Endothelial cell of umbilical vein (primary cell): ENCODE data around the gene C15orf40. TPM values are rescaled to one million over a fixed set of nuclear protein-coding genes. Genes with fewer than 3 reads are reported as not detected.

Source experiments
- BruUV-seq: library from RNA; stranded (reverse); fragments of 400-500 nt; replicated peaks from 2 replicates; lab custom pipeline; 2021; lab: Mats Ljungman, UMichigan
- CTCF ChIA-PET: fragments of 300-600, 350-600 bp; sonication (Branson Sonifier 250); formaldehyde crosslinking; loops from one replicate; lab custom pipeline; 2021; ENCODE audit warnings: antibody characterized with exemption, inconsistent platforms; lab: Charles Lee
- POLR2A ChIA-PET: fragments of 300-600, 350-600 bp; sonication (Branson Sonifier 250); formaldehyde crosslinking; loops from one replicate; lab custom pipeline; 2021; ENCODE audit warnings: antibody characterized with exemption, inconsistent platforms; lab: Charles Lee
- DNase-seq: peaks from one replicate; pipeline ENCODE4 v3.0.0-alpha.2; 2011; ENCODE audit warnings: low read depth, low spot score
- FAIRE-seq: peaks from 2 replicates; lab custom pipeline; 2011; peaks lifted over from hg19 to GRCh38; lab: Jason Lieb, UNC
- H2AFZ ChIP-seq: 2 replicates; pipeline ENCODE4 v1.6.0; 2012; ENCODE audit warnings: low read depth, low read length, control low read depth, inconsistent platforms
- H3K27ac ChIP-seq: 2 replicates; pipeline ENCODE4 v1.5.1; 2011; ENCODE audit warnings: low read depth, mild to moderate bottlenecking, control low read depth, low read length, moderate library complexity; ENCODE audit not compliant: insufficient read depth
- H3K27me3 ChIP-seq, 2 experiments: 2 replicates each; pipeline versions ENCODE4 v1.6.0 to v1.6.1; 2011; ENCODE audit warnings: low read length in 2 of 2, mixed read lengths in 1 of 2; ENCODE audit not compliant: control insufficient read depth in 2 of 2, insufficient read depth in 2 of 2
- H3K36me3 ChIP-seq, 2 experiments: 2 replicates in 1 of 2; 3 replicates in 1 of 2; pipeline ENCODE4 v1.5.1; 2011; ENCODE audit warnings: low read length in 2 of 2, mild to moderate bottlenecking in 1 of 2, moderate library complexity in 1 of 2; ENCODE audit not compliant: control insufficient read depth in 2 of 2, insufficient read depth in 2 of 2; ENCODE audit errors: extremely low read depth in 1 of 2
- H3K4me1 ChIP-seq: 3 replicates; pipeline ENCODE4 v1.5.1; 2011; ENCODE audit warnings: mild to moderate bottlenecking, low read length; ENCODE audit not compliant: control insufficient read depth, insufficient read depth; ENCODE audit errors: extremely low read depth
- H3K4me2 ChIP-seq: 2 replicates; pipeline ENCODE4 v1.6.1; 2011; ENCODE audit warnings: low read length, control low read depth, mixed read lengths; ENCODE audit not compliant: insufficient read depth
- H3K4me3 ChIP-seq, 3 experiments: fragments of 200-600 bp in 1 of 3; sonication (generic), shearing (Covaris generic) in 1 of 3; replicated peaks in 1 of 3; 2 replicates each; pipeline ENCODE4 v1.5.1; 2011 to 2016; ENCODE audit warnings: control low read depth in 3 of 3, low read length in 3 of 3, mild to moderate bottlenecking in 2 of 3, inconsistent platforms in 1 of 3, low read depth in 1 of 3, moderate library complexity in 1 of 3; ENCODE audit not compliant: insufficient read depth in 1 of 3
- H3K79me2 ChIP-seq: 2 replicates; pipeline ENCODE4 v1.6.0; 2012; ENCODE audit warnings: low read length, inconsistent platforms; ENCODE audit not compliant: control insufficient read depth, insufficient read depth
- H3K9ac ChIP-seq: replicated peaks from 2 replicates; pipeline ENCODE3; 2011; ENCODE audit warnings: low read length, control low read depth; ENCODE audit not compliant: insufficient read depth; ENCODE audit errors: extremely low read depth
- H3K9me1 ChIP-seq: replicated peaks from 3 replicates; pipeline ENCODE4 v1.6.0; 2011; ENCODE audit warnings: mild to moderate bottlenecking, low read length; ENCODE audit not compliant: control insufficient read depth, insufficient read depth; ENCODE audit errors: extremely low read depth
- H3K9me3 ChIP-seq: replicated peaks from 2 replicates; pipeline ENCODE4 v1.5.1; 2012; ENCODE audit warnings: low read length, inconsistent platforms; ENCODE audit not compliant: control insufficient read depth, insufficient read depth
- H4K20me1 ChIP-seq: replicated peaks from 2 replicates; pipeline ENCODE3; 2011; ENCODE audit warnings: mild to moderate bottlenecking, low read length; ENCODE audit not compliant: control insufficient read depth, insufficient read depth; ENCODE audit errors: extremely low read depth
- CTCF ChIP-seq, 2 donors: IDR thresholded peaks; 1 replicate in 1 of 2; 2 replicates in 1 of 2; pipeline ENCODE4 v1.5.1; 2011; ENCODE audit warnings: low read length in 2 of 2, mild to moderate bottlenecking in 2 of 2, moderate library complexity in 2 of 2, control low read depth in 1 of 2, inconsistent platforms in 1 of 2, low read depth in 1 of 2; ENCODE audit not compliant: insufficient read depth in 1 of 2; ENCODE audit errors: extremely low read depth in 1 of 2
- FOS ChIP-seq: IDR thresholded peaks from 2 replicates; pipeline ENCODE4 v1.6.1; 2011; ENCODE audit warnings: mild to moderate bottlenecking, low read length, moderate library complexity, borderline replicate concordance; ENCODE audit not compliant: insufficient read depth
- GATA2 ChIP-seq: IDR thresholded peaks from 2 replicates; pipeline ENCODE4 v1.7.0; 2011; ENCODE audit warnings: low read depth, mild to moderate bottlenecking, moderate library complexity, mixed read lengths, low read length; ENCODE audit not compliant: insufficient read length, insufficient read depth
- JUN ChIP-seq: IDR thresholded peaks from 2 replicates; pipeline ENCODE4 v1.6.1; 2011; ENCODE audit warnings: borderline replicate concordance, low read depth; ENCODE audit not compliant: insufficient read length, insufficient read depth
- MAX ChIP-seq: IDR thresholded peaks from 2 replicates; pipeline ENCODE4 v1.6.1; 2011; ENCODE audit not compliant: insufficient read depth, insufficient read length
- MYC ChIP-seq: IDR thresholded peaks from one replicate; pipeline ENCODE4 v1.6.1; 2011; ENCODE audit warnings: mild to moderate bottlenecking, low read depth, low read length
- POLR2A ChIP-seq: IDR thresholded peaks from 2 replicates; pipeline ENCODE4 v1.6.1; 2012; ENCODE audit warnings: low read depth, mild to moderate bottlenecking, control low read depth, low read length
- dilution Hi-C: fragments of 300-500 bp; cut with MboI; formaldehyde crosslinking; loops from one replicate; pipeline ENCODE4 v1.15.0; 2019; ENCODE audit warnings: low sequenced_read_pairs; ENCODE audit not compliant: extremely low pct_ligation_motif_present
- intact Hi-C: fragments of 100-400 bp; cut with micrococcal nuclease; formaldehyde crosslinking; loops from one replicate; pipeline ENCODE4 v1.10.0; 2022
- polyA plus RNA-seq, 4 experiments: library from polyadenylated mRNA; depleted of rRNA in 3 of 4; stranded (reverse) in 3 of 4; unstranded in 1 of 4; fragments of >200 nt; gene quantifications; 2 replicates each; pipeline versions ENCODE4 v1.2.1 to v1.2.3, GENCODE V29; 2011 to 2012; ENCODE audit warnings: missing spikeins in 1 of 4
- total RNA-seq: library from RNA; stranded (reverse); gene quantifications from 2 replicates; pipeline ENCODE4 v1.2.3, GENCODE V29; 2021

The C15orf40 gene
- total and polyA plus RNA-seq, 2 donors (not counting 3 experiments of a cell fraction or from before 2014, with no cell fraction given): 15.4 to 27.9 TPM

- no TSS peak for BruUV-seq
- Histone ChIP-seq H3K79me2 (peaks cover 11% of the 10 kb centered on the region), H2AFZ (no peak overlapping the region), H3K4me2 (no peak overlapping the region), H3K9me3 (no peaks in the 10 kb centered on the region), H3K27me3 (no peaks in the 10 kb centered on the region), H3K9me1 (no peaks in the 10 kb centered on the region), H3K9ac (no peak overlapping the region), H3K4me1 (peaks cover 24% of the 10 kb centered on the region), H3K4me3 (no peak overlapping the region), H3K27ac (no peak overlapping the region), H3K36me3 (peaks cover 3 to 6% of the 10 kb centered on the region in 2 experiments), H4K20me1 (no peaks in the 10 kb centered on the region)
- dilution Hi-C loops (no loop called here), intact Hi-C loops (loop anchor here (5.0 to 10.0 kb wide), 3 partner anchors 268 to 551 kb away; partner anchors contain the start of genes BNC1 and RPS17)
- POLR2A ChIA-PET: interaction anchor here (0.6 kb wide), 1 partner anchor 441 kb away, joined by 3 read pairs; no protein-coding TSS in a partner anchor
- DNase-seq (no peak), FAIRE-seq (no peak)
- TF ChIP-seq CTCF (IDR thresholded peaks at IDR 0.05; ENCODE audit: extremely low read depth in 1 of 2, insufficient read depth in 1 of 2, low read depth in 1 of 2, low read length in 2 of 2) (no peak), MAX (no peak), JUN (no peak), MYC (no peak), POLR2A (peak; percentile 29), GATA2 (no peak), FOS (no peak)
- CTCF ChIA-PET: no interaction called here
Observed at GRCh38 chr15:83014205-83014653, 2.8 kb upstream of the C15orf40 start.
